Tibial nerve (tissue), 3 donors: ENCODE measurements around the gene GULP1.

ENCODE experiments used
- POLR2A ChIP-seq, 2 donors: fragments of 450-650 bp; IDR thresholded peaks; one replicate each; pipeline ENCODE4 v1.6.1; 2017; ENCODE audit warnings: antibody characterized with exemption in 2 of 2, mild to moderate bottlenecking in 2 of 2, moderate library complexity in 2 of 2
- TF ChIP-seq, protein P1 (sequence below), 5 experiments: fragments of 200-600 bp in 3 of 5; fragments of 450-650 bp in 2 of 5; sonication (generic) in 3 of 5; IDR thresholded peaks; one replicate each; pipeline ENCODE4 v1.5.1; 2016 to 2019; ENCODE audit warnings: antibody characterized with exemption in 5 of 5, mild to moderate bottlenecking in 3 of 5, moderate library complexity in 2 of 5

DNA sequence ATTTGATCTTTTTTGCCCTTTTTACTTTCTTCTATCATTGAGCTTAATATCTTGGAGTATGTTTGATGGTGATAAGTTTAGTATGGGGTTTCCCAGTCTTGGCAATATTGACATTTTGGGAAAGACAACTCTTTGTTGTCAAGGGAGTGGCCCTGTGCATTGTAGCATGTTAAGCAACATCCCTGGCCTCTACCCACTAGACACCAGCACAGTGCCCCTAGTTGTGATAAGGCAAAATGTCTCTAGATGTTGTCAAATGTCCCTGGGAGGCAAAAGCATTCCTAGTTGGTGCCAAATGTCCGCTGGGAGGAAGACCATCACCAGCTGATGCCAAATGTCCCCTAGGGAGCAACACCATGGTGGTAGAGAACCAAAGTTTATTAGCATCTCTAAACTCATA, 28.2 kb downstream of the GULP1 start:
- TF ChIP-seq, protein P1, sequence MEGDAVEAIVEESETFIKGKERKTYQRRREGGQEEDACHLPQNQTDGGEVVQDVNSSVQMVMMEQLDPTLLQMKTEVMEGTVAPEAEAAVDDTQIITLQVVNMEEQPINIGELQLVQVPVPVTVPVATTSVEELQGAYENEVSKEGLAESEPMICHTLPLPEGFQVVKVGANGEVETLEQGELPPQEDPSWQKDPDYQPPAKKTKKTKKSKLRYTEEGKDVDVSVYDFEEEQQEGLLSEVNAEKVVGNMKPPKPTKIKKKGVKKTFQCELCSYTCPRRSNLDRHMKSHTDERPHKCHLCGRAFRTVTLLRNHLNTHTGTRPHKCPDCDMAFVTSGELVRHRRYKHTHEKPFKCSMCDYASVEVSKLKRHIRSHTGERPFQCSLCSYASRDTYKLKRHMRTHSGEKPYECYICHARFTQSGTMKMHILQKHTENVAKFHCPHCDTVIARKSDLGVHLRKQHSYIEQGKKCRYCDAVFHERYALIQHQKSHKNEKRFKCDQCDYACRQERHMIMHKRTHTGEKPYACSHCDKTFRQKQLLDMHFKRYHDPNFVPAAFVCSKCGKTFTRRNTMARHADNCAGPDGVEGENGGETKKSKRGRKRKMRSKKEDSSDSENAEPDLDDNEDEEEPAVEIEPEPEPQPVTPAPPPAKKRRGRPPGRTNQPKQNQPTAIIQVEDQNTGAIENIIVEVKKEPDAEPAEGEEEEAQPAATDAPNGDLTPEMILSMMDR (IDR thresholded peaks at IDR 0.05): no peak
- TF ChIP-seq POLR2A (IDR thresholded peaks at IDR 0.05): no peak
